DMS53 treated with DMSO at 0.1 percent for 48 hours (cell line): Measurements from ENCODE around the gene RCSD1.

Source experiments
- DNase-seq: peaks from one replicate; lab custom pipeline; 2025; ENCODE audit not compliant: unreplicated experiment; lab: John Stamatoyannopoulos, UW

RCSD1 gene

DNA sequence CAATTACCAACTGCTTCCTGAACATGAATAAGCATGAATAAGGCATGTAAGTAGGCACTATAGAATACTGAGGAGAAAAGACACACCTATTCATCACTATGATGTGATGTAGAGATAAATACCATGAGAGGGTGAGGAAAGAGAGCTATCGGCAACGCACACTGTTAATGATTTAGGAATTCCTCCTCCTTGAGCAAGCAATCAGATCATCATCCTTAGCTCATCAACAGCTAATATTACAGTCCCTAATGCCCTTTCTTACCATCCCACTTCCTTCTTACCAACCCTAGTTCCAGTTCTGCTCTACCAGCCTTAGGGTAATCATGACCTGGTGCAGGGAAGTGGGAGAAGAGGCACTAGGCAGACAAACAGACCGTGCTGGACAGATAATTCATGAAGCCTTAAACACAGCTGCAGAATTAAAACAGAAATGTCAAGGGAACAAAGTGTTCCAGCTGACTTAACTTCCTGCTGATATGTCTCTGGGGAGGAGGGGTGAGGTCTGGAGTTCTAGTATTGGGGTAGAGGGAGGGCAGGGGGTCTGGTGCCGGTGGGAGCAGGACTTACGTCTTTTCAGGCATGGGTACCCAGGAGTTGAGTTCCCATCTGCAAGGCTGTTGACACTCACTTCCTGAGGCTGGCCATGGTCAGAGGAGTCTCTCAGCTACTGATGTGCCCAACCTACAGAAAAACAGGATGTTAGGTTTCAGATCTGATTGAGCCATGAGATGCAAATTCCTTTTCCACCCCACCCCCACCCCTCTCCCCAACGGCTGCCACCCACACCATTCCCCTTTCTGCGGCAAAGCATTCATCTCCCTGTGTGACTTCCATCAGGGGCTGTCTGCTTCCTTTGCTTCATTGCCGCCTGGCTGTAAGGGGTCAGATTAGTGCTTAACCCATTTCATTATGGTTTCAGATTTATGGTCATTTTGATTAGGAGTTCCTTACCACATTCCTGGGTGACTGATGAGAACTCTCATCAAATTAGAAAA, 12.6 kb upstream of the RCSD1 start:
- no peak for DNase-seq

DNA sequence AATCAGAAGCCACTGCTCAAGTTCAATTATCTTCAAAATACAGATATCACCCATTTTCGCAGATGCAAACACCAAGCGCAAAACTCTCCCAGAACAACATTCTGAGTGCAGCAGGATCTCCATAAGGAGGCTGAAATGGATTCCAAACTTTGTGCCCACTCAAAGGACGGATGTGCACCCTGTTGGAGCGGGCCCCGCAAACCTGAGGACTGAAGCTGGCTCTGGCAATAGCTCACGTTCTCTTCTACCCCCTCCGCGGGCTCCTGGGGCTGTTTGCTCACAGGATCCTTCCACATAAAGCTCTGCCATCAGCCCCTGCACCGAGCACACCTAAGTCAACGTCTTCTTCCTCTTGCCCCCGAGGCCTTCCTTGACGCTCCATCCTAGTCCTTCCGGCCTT, 11.7 kb upstream of the RCSD1 start:
- DNase-seq, result no peak

DNA sequence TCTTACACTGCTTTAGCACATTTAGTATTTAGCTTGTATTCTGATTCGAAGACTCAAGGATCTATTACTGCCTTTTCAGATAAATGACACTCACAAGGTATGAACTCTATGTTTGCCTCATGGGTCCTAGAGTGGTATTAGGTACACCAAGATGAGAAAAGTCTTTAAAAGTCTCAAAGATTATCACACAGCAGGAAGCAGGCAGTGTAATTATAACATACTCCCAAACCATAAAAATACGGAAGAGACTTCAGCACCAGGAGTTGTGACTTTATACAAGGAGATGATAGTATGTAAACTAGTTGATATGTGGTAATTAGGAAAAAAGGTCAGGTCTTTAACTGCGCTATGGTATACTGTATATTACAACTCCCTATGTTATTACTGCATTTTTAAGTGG, 11.2 kb upstream of the RCSD1 start:
- no peak for DNase-seq

DNA sequence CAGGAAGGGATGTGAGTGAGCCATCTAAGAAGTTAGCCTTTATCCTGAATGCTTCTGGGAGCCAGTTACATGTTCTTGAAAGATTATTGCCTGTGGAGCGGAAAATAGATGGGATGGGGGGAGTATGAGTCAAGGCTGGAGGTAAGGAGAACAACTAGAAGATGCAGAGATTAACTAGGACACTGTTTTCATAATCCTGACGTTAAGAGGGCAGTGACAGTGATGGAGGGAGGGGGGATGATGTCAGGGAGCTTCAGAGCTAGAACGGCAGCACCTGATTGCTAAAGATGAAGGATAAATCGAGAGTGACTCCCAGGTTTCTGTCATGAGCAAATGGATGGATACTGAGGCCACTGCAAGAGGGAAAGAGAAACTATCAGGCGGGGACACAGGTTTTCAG, 10.0 kb upstream of the RCSD1 start:
- no peak for DNase-seq

DNA sequence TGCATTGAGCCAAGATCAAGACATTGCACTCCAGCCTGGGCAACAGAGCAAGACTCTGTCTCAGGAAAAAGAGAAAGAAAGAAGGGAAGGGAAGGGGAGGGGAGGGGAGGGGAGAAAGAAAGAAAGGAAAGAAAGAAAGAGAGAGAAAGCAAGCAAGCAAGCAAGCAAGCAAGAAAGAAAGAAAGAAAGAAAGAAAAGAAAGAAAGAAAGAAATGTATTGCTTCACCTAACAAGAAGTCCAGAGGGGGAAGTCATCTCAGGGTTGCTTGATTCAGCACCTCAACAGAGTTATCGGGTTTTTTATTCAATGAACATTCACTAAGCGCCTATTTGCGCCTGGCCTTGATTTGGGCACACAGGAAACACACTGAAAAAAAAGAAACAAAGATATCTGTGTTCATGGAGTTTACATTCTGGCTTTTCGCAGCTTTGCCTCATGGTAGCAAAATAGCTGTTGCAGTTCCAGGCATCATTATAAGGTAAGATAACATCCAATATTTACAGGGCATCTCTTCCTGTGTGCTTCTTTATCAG, 8.2 kb upstream of the RCSD1 start:
- DNase-seq, result no peak

DNA sequence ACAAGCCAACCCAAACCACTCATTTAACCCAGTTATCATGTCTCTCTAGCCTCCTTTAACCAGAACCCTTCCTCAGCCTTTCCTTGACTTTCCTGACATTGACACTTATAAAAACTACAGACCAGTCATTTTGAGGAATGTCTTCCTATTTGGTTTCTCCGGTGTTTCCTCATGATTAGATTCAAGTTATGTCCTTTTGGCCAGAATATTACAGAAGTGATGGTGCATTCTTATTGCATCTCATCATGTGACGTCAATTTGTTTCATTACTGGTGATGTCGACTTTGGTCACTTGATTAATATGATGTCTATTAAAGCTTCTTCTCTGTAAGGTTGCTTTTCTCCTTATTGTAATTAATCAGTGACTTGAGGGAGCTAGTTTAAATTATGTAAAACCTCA, 6.1 kb upstream of the RCSD1 start:
- DNase-seq, result no peak

DNA sequence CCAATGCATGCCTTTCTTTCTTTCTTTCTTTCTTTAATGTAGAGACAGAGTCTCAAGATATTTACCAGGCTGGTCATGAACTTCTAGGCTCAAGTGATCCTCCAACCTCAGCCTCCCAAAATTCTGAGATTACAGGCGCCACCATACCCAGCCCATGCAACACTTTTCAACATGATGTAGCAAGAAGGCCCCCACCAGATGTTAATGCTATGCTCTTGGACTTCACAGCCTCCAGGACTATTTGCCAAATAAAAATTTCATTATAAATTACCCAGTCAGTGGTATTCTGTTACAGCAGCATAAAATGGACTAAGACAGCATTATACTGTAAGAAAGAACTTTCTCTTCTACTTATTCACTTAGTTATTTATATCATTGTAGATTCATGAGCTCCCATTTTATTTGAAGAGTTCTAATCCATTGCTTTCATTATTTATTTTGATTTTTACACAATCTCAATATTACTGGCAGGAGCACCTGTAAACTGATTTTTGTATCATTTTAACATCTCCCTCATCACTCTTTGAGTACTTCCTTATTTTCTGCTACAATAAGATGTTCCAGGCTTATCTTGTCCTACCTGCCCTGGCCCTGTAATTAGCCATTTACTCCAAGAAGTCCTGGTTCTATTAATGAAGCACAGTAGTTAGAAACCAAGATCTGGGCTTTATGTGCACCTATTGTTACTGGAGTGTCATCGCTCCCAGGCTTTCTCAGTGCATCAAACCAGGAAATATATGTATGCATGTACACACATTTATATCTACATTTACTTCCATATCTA, 4.8 kb upstream of the RCSD1 start:
- DNase-seq, result no peak

DNA sequence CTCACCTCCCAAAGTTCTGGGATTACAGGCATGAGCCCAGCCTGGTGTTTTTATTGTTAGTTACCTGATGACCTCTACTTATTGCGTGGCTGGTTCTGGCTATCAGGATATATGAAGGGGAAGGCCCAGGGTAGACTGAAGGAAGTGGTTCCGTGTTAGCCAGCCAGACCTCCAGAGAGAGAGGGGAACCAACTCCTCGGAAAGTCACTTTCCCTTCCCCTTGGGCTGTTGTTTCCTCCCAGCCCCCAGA, 2.5 kb upstream of the RCSD1 start:
- no peak for DNase-seq

DNA sequence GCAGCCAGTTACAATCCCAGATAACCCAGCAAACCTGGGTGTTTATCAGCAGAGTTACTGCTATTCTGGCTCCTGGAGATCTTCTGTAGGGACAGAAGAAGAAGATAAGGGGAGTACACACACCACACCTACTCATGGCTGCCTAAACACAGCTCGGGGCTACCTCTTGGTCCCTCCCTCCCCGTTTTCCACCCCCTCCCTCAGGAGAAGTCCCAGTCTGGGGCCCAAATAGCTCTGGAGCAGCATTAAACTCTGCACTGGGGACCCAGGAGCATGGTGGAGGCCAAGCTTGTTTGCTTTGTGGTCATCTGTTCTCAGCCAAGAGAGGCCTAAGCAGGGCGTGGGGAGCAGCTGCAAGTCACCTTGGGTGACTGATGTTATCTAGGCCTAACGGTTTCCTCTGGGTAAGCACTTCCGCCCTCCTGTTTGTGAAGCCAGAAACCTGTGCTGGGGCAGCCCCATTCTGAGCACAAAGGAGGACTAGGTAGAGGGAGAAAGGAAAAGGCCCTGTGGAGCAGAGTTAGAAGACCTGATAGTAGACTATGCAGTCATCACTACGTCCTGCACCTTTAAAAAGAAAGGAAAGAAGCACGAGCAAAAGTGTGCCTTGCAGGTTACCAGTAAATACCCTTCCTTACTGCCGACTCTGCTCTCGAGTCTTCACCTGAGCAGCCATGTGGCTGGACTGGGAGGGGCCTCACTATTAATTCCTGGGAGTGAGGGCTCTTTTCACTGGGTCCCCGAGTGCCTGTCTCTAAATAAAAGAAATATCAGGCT, 2.0 kb upstream of the RCSD1 start:
- DNase-seq, result no peak

DNA sequence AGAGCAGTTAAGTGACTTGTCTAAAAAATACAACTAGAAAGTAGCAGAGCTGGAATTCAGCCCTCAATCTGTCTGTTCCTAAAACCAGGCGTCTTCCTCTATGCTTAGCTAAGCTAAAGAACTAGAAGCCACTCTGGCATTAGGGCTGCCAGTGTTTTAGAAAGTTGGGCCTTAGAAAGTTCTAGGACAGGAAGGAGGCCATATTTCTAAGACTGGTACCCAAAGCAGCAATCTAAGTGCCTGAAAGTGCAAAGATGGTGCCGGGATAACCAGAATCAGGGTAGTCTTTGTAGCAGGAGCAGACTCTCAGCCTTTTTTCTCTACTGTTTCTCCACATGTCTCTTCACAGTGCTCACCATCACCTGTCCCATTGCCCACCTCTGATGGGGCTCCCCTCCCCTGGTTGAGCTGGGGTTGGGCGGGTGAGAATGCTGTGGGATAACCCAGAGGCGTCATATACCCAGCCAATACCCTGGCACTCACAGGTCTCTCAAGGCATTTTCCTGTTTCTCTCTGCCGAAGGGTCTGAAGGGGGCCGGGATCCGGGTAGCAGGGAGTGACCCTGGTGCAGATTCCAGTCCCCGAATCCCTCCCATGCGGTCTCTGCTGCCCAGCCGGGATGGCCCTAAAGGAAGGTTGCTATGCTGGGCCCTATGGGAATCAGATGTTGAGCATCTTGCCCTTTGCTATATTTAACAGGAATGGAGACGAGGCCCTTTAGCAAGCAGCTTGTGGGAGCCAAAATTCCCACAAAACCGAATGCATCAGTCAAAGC, 1.1 kb upstream of the RCSD1 start:
- no peak for DNase-seq

DNA sequence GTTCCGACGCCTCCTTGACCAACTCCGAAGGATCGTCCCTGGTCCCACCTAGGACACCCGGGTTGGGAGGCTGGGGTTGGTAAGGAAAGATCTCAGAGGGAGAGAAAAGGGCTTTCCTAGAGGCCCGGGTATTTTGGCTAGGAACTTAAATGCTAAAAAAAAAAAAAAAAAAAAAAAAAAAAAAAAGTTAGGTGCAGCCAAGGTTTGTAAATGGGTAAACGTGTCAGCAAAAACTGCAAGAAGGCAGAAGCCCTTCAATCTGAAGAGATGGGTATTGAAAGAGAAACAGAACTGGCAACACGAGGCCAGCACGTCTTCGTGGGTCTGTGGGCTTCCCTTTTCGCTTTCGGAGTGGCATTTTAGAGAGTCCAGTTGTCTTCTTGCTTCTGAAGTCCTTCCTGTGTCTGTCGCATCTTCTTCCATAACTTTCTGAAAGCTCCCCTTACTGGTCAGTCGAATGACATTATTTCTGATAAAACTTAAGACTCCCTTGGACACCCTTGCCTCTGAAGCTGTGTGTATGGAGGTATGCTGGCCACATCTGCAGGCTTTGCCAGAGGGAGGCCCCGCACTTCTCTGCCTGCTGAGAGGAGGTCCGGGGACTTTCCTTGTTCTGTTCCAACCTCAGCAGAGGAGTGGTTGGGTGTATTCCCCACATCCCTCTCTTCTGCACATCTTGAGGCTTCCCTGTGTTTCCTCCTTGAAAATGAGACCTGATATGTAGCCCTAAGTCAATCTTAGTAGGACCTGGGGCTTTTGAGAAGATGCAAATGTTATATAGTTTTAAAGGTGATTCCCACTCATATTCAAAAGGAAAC, 745 bp downstream of the RCSD1 start:
- DNase-seq, result no peak

DNA sequence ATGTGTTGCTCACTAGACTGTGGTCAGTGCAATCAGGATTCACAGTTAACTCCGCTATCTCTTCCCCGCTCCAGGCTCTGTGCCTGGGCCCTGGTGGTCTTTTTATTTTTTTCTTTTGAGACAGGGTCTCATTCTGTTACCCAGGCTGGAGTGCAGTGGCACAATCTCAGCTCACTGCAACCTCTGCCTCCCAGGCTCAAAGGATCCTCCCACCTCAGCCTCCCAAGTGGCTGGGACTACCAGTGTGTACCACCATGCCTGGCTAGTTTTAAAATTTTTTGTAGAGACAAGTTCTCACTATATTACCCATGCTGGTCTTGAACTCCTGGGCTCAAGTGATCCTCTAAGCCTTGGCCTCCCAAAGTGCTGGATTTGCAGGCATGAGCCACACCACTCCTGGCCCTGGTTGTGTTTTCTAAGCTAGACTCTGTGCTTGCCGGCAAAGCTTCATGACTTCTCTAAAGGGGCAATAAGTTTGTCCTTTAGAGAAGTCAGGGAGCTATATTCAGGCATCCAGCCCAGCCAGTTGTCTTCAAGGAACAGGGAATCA, 1.4 kb downstream of the RCSD1 start:
- DNase-seq, result no peak

DNA sequence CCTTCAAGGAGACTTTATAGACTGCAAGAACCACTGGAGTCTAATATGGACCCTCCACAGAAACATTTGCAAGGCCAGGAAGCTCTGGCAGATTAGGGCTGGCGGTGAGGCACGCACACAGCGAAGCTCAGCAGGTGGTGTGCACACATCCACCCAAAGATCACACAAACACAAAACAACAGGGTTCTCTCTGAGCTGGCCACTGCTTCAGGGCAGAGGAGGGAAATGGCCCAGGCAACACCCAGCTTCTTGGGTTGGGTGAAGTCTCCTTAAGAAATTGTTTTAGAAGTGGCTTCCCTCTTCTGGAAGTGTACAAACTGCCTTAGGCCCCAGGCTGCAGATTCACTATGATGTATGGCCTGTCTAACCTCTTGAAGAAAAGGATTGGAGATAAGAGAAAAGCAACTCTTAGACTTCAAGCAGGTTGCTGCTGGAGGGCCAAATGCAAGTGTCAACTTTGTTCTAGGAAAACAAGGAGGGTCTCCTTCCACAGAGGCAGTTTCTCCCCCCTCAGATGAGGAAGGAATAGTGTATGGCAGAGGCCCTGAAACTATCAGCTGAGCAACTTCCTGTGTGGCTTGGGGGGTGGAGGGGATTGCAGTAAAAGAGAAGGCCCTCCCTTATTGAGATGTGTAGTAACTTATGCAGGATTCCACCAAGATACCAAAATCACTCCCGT, 2.0 kb downstream of the RCSD1 start:
- DNase-seq, result no peak

DNA sequence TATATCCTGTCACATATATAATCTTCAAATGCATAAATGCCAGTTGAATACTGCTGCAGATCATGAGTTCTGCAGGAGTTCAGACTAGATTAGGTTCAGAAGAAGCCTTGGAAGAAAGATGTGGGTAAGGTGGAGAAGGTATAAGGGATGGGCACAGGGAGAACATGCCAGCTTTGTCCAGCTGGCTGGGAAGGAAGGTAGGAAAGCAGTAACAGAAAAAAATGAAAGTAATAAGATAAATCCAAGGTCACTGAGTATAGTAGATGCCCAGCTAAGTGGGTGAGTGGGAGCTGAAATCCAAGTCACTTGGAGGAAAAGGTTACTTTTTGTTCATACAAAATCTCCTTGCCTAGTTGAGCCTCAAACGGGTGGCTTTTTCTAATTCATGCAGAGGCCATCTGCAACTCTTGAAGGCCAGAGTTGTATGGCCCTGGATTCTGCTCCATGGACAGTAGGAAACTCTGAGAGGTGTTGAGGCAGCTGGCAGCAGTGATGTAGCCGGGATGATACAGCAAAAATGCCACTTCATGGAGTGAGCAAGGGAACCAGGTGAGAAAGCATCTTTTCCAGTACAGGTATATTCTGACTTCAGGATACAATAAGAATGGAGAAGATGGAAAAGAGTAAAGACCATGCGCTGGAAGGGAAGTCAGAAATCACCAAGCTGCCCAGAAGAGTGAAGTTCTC, 3.4 kb downstream of the RCSD1 start:
- DNase-seq, result no peak

DNA sequence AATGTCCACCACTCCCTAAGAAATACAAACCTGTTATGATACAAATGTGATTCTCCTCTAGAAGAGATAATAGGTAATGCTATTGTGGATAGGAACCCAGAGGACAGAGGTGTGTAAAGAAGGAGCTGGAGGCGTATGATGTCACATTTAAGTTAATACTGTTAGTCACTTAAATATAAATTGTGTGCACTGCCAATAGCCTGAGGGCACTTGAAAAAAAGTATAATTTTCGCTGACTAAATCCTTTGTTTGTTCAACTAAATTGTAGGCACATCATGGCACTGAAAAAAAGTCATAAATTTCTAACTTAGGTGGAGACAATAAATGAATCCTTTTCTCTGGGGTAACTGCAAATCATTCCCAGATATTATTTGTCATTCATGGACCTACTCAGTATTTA, 4.4 kb downstream of the RCSD1 start:
- no peak for DNase-seq

DNA sequence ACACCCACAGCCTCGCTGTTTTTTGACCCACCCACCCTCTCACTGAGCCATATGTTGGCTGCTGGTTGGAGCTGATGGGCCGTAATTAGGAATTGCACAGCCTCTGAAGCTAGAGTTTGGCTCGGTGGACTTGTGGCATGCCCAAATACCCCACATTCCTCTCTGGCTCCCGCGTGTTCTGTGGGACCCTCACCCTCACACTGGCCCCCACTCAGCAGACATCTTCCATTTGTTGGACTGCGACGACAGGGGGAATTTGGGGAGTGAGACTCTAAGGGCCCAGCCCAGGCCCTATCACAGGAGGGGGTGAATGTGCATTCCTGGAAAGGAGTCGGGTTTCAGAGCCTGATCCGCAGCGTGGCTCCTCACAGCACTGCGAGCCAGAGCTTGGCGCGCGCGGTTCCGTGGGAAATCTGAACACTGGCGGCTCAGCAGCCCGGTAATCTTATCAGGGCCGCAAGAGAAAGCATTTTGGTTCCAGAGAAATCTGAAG, 5.2 kb downstream of the RCSD1 start:
- DNase-seq, result no peak

DNA sequence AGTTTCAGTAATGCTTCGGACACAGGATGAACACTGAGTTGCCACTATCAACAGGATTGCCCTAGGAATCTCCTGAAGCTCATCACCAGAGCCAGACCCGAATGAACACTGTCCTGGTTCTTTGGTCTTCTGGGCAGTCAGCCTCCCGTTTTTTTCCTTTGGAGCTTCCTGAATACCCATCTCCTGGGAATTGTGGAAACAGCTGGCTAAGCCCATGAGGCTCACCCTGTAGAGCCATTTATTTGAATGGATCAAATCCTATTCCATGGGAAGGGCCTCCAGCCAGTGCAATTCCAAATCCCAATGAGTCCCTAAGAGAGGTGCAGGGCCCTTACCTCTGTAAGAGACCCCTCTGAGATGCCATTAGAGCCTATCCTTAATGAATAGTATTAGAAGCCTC, 5.9 kb downstream of the RCSD1 start:
- no peak for DNase-seq

DNA sequence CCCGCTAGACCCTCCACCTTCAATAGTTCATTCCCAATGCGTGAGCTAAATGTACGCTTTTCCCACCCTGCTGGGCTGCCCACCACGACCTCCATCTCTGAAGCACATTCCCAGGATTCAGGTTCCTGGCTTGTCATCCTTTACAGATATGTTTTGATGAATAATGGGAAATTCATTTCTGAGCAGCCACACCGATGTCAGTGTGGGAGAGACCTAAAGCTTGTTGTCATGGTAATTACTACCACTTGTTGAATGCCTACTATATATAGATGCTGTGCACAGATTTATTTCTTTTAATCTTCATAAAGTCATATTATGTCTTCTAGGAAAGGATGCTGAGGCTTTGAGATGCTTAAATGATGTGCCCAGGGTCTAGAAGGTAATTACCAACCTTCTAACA, 8.0 kb downstream of the RCSD1 start:
- no peak for DNase-seq
